ENCODE measurements around the gene PLCL1.

PLCL1 gene

GRCh38 chr2:197804049-197804757 lies at the start of gene PLCL1:
TSS of gene PLCL1 (plus strand) at chr2:197804593.
- TF ChIP-seq, protein P1, sequence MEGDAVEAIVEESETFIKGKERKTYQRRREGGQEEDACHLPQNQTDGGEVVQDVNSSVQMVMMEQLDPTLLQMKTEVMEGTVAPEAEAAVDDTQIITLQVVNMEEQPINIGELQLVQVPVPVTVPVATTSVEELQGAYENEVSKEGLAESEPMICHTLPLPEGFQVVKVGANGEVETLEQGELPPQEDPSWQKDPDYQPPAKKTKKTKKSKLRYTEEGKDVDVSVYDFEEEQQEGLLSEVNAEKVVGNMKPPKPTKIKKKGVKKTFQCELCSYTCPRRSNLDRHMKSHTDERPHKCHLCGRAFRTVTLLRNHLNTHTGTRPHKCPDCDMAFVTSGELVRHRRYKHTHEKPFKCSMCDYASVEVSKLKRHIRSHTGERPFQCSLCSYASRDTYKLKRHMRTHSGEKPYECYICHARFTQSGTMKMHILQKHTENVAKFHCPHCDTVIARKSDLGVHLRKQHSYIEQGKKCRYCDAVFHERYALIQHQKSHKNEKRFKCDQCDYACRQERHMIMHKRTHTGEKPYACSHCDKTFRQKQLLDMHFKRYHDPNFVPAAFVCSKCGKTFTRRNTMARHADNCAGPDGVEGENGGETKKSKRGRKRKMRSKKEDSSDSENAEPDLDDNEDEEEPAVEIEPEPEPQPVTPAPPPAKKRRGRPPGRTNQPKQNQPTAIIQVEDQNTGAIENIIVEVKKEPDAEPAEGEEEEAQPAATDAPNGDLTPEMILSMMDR (IDR thresholded peaks at IDR 0.05; ENCODE audit: low read depth, low read length) = no peak
- DNase-seq (ENCODE audit: low read depth in 2 of 2) = peak; percentile 93 to 97
- H3K4me3 ChIP-seq (replicated peaks in 1 of 2; ENCODE audit: low read depth in 2 of 2, low read length in 2 of 2) = peak within 1 kb of the TSS; percentile 63 to 85

- TF ChIP-seq, protein P1 (IDR thresholded peaks at IDR 0.05; ENCODE audit: low read depth, low read length) = no peak
- no peak overlapping the region for H3K4me3 ChIP-seq (replicated peaks in 1 of 2; ENCODE audit: low read depth in 2 of 2, low read length in 2 of 2)
- DNase-seq (ENCODE audit: low read depth in 2 of 2) = no peak
These were observed 45.4 kb upstream of the PLCL1 start for GRCh38 chr2:197759013-197759412.

DNA sequence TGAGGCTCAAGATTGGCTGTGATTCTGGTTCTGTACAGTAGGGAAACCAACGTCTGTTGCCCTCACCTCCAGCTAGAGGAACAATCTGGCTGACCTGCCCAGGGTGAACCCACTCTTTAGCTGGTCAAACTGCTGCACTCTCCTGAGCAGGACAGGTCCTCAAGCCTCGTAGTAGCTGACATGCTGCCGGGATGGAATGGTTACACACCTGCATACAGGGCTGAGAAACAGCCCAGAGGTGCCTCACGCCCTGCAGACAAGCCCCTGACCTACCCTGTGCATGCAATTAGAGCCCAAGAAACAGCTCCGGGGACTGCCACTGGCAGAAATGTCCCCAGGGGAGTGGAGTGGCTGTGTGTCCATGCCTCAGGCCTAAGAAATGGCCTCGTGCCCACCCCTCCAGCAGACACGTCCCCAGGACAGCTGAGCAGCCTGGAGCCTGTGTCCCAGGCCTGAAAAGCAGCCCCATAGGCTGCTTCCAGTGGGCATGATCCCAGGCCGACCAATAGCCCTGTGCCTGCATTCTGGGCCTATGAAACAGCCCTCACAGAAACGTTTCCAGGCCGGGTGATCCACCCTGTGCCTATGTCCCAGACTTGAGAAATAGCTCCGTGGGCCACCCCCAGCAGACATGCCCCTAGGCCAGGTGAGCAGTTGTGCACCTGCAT lies 44.6 kb upstream of the PLCL1 start:
- TF ChIP-seq, protein P1 (IDR thresholded peaks at IDR 0.05; ENCODE audit: low read depth, low read length) = no peak
- no peak overlapping the region for H3K4me3 ChIP-seq (replicated peaks in 1 of 2; ENCODE audit: low read depth in 2 of 2, low read length in 2 of 2)
- no peak for DNase-seq (ENCODE audit: low read depth in 2 of 2)

GRCh38 chr2:197760293-197760657 lies 44.1 kb upstream of the PLCL1 start:
- TF ChIP-seq, protein P1 (IDR thresholded peaks at IDR 0.05; ENCODE audit: low read depth, low read length) = no peak

GRCh38 chr2:197777823-197778407 lies 26.5 kb upstream of the PLCL1 start:
- DNase-seq (ENCODE audit: low read depth in 2 of 2) = peak; percentile 63 to 68
- H3K4me3 ChIP-seq (replicated peaks in 1 of 2; ENCODE audit: low read depth in 2 of 2, low read length in 2 of 2) = no peak overlapping the region
- TF ChIP-seq, protein P1 (IDR thresholded peaks at IDR 0.05; ENCODE audit: low read depth, low read length) = peak; percentile 44

More at GRCh38 chr2:197760293-197760657, 44.1 kb upstream of the PLCL1 start:
- H3K4me3 ChIP-seq (replicated peaks in 1 of 2; ENCODE audit: low read depth in 2 of 2, low read length in 2 of 2) = no peak overlapping the region
- no peak for DNase-seq (ENCODE audit: low read depth in 2 of 2)

DNA sequence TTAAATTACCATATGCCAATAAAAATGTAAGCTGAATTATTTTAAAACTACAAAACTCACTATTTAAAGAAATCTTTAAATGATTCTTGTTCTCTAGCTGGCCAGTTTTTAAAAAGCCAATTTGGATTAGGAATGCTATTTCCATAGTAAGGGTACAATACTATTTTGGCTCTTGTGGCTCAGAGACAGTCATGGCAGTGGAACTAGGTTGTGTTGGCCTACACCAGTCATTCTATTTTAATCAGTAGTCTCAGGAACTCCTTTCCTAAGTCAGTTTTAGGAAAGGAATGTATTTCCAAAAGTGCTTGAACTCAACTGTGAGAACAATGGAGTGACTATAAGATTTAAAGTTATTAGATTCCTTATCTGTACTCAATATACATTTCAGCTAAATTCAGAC lies 25.1 kb upstream of the PLCL1 start:
- H3K4me3 ChIP-seq (replicated peaks in 1 of 2; ENCODE audit: low read depth in 2 of 2, low read length in 2 of 2) = no peak overlapping the region
- TF ChIP-seq, protein P1 (IDR thresholded peaks at IDR 0.05; ENCODE audit: low read depth, low read length) = no peak
- no peak for DNase-seq (ENCODE audit: low read depth in 2 of 2)
